Panc1 (cell line): ENCODE results near the gene FLG2. TPM values are rescaled to one million over a fixed set of nuclear protein-coding genes. Genes with fewer than 3 reads are reported as not detected.

Experiments
- ATAC-seq: fragments of 200-7000 bp; cut with Tn5 transposase; 2 replicates; pipeline ENCODE4 v1.9.1; 2020; ENCODE audit warnings: mild to moderate bottlenecking, moderate library complexity
- BruUV-seq: library from RNA; stranded (reverse); fragments of 400-500 nt; replicated peaks from 2 replicates; lab custom pipeline; 2021; lab: Mats Ljungman, UMichigan
- CTCF ChIA-PET: fragments of 300-600 bp; sonication (Branson Sonifier 250); formaldehyde crosslinking; loops from one replicate; lab custom pipeline; 2022; ENCODE audit warnings: antibody characterized with exemption; lab: Charles Lee
- POLR2A ChIA-PET: fragments of 300-600 bp; sonication (Branson Sonifier 250); formaldehyde crosslinking; loops from one replicate; lab custom pipeline; 2022; ENCODE audit warnings: antibody characterized with exemption; lab: Charles Lee
- DNase-seq: peaks from one replicate; pipeline ENCODE4 v3.0.0-alpha.2; 2010; ENCODE audit warnings: low read depth, low spot score
- H3K27ac ChIP-seq: 2 replicates; pipeline ENCODE4 v1.5.1; 2011; ENCODE audit warnings: mild to moderate bottlenecking, low read length, inconsistent platforms
- H3K27me3 ChIP-seq: fragments of 200-500 bp; sonication (Bioruptor generic); 2 replicates; pipeline ENCODE4 v1.6.0; 2014; ENCODE audit warnings: low read length, inconsistent platforms; ENCODE audit not compliant: control insufficient read depth, insufficient read depth
- H3K36me3 ChIP-seq: fragments of 200-500 bp; sonication (Bioruptor generic); 2 replicates; pipeline ENCODE4 v1.5.1; 2014; ENCODE audit warnings: inconsistent platforms, mild to moderate bottlenecking, low read length, moderate library complexity; ENCODE audit not compliant: control insufficient read depth, insufficient read depth
- H3K4me1 ChIP-seq: 2 replicates; pipeline ENCODE4 v1.5.1; 2011; ENCODE audit warnings: inconsistent platforms, mild to moderate bottlenecking, low read length, moderate library complexity; ENCODE audit not compliant: control insufficient read depth, insufficient read depth
- H3K4me3 ChIP-seq, 2 experiments: 2 replicates each; pipeline ENCODE4 v1.5.1; 2011 to 2012; ENCODE audit warnings: low read depth in 2 of 2, low read length in 2 of 2, mild to moderate bottlenecking in 2 of 2, inconsistent platforms in 1 of 2, moderate library complexity in 1 of 2
- H3K9me3 ChIP-seq: fragments of 200-500 bp; sonication (Bioruptor generic); 2 replicates; pipeline ENCODE4 v1.5.1; 2014; ENCODE audit warnings: low read depth, mild to moderate bottlenecking, inconsistent platforms, low read length, moderate library complexity; ENCODE audit not compliant: control insufficient read depth, insufficient read depth
- CTCF ChIP-seq: fragments of 450-650 bp; IDR thresholded peaks from 2 replicates; pipeline ENCODE4 v1.5.1; 2017; ENCODE audit warnings: mild to moderate bottlenecking
- POLR2AphosphoS5 ChIP-seq: IDR thresholded peaks from 2 replicates; pipeline ENCODE4 v1.6.1; 2012; ENCODE audit warnings: mild to moderate bottlenecking, low read depth, low read length, moderate library complexity
- REST ChIP-seq, 2 experiments: IDR thresholded peaks; 2 replicates each; pipeline ENCODE4 v1.6.1; 2011 to 2012; ENCODE audit warnings: low read depth in 2 of 2, control low read depth in 1 of 2, low read length in 1 of 2, mild to moderate bottlenecking in 1 of 2, moderate library complexity in 1 of 2; ENCODE audit not compliant: insufficient read depth in 1 of 2
- SIN3A ChIP-seq: IDR thresholded peaks from 2 replicates; pipeline ENCODE4 v1.6.1; 2012; ENCODE audit warnings: low read depth, mild to moderate bottlenecking, low read length, moderate library complexity, borderline replicate concordance; ENCODE audit not compliant: insufficient read depth
- TCF7L2 ChIP-seq: IDR thresholded peaks from 2 replicates; pipeline ENCODE4 v1.6.1; 2011; ENCODE audit warnings: mild to moderate bottlenecking, low read depth, low read length, inconsistent platforms
- in situ Hi-C: cut with HindIII; loops from 2 replicates; pipeline ENCODE4 v1.10.0; 2016; ENCODE audit warnings: low sequenced_read_pairs, low pct_unique_long_range_greater_than_20kb
- intact Hi-C: fragments of 100-400 bp; cut with micrococcal nuclease; formaldehyde crosslinking; loops from one replicate; pipeline ENCODE4 v1.10.0; 2022; ENCODE audit not compliant: unreplicated experiment
- total RNA-seq: library from RNA; stranded (reverse); gene quantifications from one replicate; pipeline ENCODE4 v1.2.1, GENCODE V29; 2021; ENCODE audit not compliant: unreplicated experiment

FLG2 gene
- total RNA-seq, 1 experiment from 2014 or later = not detected

GRCh38 chr1:152343006-152343405, 16.8 kb downstream of the FLG2 start:
- 0 out of 2 replicates have a peak, but pooled peaks cover 2% of the 10 kb centered on the region for H3K27me3 ChIP-seq
- in situ Hi-C loops (no loop called here), intact Hi-C loops (no loop called here)

GRCh38 chr1:152335399-152335798, 24.4 kb downstream of the FLG2 start:
- Histone ChIP-seq H3K4me1 (no peaks in the 10 kb centered on the region), H3K27ac (no peak overlapping the region), H3K27me3 (no peaks in the 10 kb centered on the region), H3K9me3 (no peaks in the 10 kb centered on the region), H3K4me3 (no peak overlapping the region), H3K36me3 (no peaks in the 10 kb centered on the region)
- intact Hi-C loops = no loop called here
- POLR2A ChIA-PET = no interaction called here
- CTCF ChIA-PET = no interaction called here
- TF ChIP-seq REST (IDR thresholded peaks at IDR 0.05; ENCODE audit: insufficient read depth in 1 of 2, low read depth in 2 of 2, low read length in 1 of 2) (no peak), CTCF (no peak), POLR2AphosphoS5 (no peak), TCF7L2 (no peak), SIN3A (no peak)
- in situ Hi-C loops = no loop called here
- no TSS peak for BruUV-seq
- no peak for ATAC-seq
- no peak for DNase-seq

More at GRCh38 chr1:152343006-152343405, 16.8 kb downstream of the FLG2 start:
- Histone ChIP-seq H3K36me3 (no peaks in the 10 kb centered on the region), H3K4me3 (no peak overlapping the region), H3K9me3 (no peaks in the 10 kb centered on the region), H3K4me1 (no peaks in the 10 kb centered on the region), H3K27ac (no peak overlapping the region)
- no peak for TF ChIP-seq REST (IDR thresholded peaks at IDR 0.05; ENCODE audit: insufficient read depth in 1 of 2, low read depth in 2 of 2, low read length in 1 of 2)
- no peak for TF ChIP-seq TCF7L2
- TF ChIP-seq CTCF = no peak
- TF ChIP-seq SIN3A = no peak
- TF ChIP-seq POLR2AphosphoS5 = no peak
- no TSS peak for BruUV-seq
- ATAC-seq (no peak), DNase-seq (no peak)
- POLR2A ChIA-PET = no interaction called here
- CTCF ChIA-PET = interaction anchor here (1.2 kb wide), 1 partner anchor 157 kb away, joined by 3 read pairs; no protein-coding TSS in a partner anchor
